Measurements from ENCODE around the gene GPRC5D.

Gene GPRC5D

DNA sequence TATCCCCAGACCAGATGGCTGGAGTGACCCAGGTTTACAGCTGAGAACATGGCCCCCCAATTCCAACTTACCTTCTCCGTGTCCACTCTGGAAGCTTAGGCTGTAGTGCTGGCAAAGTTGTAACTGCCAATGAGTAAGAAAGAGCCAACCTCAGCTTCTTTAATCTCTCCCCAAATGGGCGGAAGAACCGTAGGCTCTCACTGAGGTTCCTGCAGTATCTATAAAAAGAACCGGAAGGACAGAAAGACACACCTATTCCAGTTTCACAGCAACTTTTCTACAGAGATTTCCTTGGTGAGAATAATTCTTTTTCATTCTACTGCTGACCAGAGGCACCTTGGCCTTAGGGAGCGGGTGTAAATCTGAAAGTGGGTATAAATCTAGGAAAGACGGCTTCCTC is at the start of gene GPRC5D:
Gene GPRC5D (minus strand): TSS at position 135 of the 400 bp plus-strand sequence. CDS start 1,786 bp downstream, outside the sequence.
- DNase-seq (ENCODE audit: low read depth) = no peak

DNA sequence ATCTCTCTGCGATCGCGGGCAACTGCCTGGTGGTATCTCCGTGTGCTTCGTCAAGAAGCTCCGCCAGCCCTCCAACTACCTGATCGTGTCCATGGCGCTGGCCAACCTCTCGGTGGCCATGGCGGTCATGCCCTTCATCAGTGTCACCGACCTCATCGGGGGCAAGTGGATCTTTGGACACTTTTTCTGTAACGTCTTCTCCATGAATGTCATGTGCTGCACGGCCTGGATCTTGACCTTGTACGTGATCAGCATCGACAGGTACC is 49.7 kb upstream of the GPRC5D start:
- DNase-seq (ENCODE audit: low read depth) = no peak

DNA sequence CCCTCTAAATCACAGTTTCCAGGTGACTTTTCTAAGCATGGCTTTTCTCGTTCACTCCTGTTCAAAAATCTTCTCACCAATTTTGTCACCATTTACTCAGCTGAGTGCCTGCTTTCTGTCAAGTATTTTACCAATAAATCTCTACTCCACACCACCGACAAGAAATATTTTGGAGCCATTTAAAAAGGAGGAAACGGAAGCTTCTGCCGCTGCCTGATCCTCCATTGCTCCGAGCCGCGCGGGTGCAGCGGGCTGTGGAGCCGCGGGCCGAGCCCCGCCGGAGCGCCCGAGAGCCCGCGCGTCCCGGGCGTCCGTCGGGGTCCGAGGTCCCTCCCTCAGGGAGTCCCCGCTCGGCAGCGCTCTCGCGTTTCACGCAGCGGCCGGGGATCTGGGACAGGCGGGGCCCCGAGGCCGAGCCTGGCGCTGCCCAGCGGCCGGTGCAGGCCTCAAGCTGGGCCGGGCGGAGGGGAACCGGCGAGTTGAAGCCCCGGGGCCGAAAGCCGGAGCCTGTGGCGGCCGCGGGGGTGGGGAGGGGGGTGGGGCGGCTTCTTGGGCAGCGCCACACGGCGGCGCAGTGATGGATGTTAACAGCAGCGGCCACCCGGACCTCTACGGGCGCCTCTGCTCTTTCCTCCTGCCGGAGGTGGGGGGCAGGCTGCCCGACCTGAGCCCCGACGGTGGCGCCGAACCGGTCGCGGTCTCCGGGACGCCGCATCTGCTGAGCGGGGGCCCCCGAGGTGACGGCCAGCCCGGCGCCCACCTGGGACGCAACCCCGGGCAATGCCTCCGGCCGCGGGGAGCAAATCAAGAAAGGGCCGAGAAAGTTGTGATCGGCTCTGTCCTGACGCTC is 49.2 kb upstream of the GPRC5D start:
- peak; percentile 33 for DNase-seq (ENCODE audit: low read depth)

DNA sequence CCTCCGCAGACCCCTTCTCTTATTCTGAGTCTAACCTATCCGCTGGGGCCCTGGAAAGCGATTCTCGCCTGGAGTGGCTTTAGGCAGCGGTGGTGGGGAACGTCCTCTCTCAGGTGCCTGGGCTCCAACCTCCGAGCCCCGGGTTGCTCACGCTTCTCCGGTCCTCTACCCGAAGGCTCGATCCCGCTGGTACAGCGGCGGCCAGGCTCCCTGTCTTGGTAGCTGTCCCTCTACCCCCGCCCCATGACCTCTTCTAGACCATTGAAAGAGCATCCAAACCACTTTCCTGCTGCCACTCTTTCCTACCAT is 48.6 kb upstream of the GPRC5D start:
- no peak for DNase-seq (ENCODE audit: low read depth)

DNA sequence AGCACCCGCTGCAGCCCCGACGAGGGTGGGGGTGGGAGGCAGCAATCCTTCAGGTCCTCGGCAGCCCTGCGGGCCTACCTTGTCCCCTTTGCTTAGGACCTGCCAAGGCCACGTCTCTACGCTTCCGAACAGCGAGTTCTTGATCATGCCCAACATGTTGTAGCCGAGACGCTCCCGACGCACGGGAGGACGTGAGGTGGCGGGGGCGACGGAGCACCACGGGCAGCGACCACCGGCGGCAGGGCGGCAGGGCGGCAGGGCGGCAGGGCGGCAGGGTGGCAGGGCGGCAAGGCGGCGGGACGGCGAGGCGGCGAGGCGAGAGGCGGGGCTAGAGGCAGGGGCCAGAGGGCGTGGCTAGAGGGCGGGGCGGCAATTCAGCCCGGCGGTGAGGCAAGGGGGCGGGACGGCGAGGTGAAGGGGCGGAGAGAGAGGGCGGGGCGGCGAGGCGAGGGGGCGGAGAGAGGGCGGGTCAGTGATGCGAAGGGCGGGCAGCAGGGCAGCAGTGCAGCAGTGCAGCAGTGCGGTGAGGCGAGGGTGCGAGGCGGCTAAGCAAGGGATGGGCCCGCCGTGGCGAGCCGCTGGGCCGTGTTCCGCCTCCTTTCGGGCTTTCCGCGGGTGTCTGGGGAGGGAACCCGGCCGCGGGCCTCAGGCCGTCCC is 48.1 kb upstream of the GPRC5D start, which contains the start of gene HEBP1:
Gene HEBP1 (minus strand): TSS at position 307 of the 657 bp plus-strand sequence. CDS start 151 bp downstream, at position 156.
- peak; percentile 76 for DNase-seq (ENCODE audit: low read depth)

DNA sequence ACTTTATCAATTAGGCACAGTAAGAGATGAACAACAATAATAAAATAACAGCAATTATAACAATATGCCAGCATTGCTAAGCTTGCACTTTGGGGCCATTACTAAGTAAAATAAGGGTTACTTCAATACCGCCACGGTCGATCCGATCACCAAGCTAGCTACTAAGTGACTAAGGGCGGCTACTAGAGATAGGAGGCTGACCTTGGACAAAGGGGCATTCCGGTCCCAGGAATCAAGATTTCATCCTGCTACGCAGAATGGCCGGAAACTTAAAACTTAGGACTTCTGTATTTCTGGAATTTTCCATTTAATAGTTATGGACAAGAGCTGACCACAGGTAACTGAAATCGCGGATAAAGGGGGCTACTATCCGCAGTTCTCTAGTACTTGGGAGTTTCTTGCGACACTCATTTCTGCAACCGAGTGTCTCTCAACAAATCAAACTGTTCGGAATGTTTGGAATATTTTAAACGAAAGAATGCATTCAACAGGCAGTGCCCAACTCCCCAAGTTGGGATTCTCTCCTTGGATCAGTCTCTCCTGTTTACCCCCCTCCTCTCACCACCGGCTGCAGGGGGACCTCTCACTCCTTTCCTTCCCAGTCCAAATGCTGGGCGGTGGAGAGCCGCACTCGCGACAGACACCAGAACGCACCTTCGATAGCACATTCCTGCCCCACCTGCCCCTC is 47.4 kb upstream of the GPRC5D start:
- DNase-seq (ENCODE audit: low read depth) = no peak

DNA sequence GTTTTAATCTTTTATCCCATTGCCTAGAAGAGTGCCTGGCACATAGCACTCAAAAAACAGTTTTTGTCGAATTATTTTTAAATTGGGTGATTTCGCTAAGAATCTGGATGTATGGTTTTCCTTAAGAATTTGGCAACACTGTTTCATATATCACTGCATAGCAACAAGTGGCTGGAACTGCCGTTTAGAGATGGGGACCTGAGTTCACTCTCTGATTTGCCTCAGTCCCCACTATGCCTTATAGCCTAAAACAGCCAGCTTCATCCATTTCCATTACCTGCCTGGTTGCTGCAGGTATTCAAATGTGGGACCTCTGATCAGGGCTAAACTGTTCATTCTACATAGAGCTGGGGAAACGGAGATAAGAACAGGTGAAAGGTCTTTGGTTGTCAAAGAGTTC is 46.3 kb upstream of the GPRC5D start:
- no peak for DNase-seq (ENCODE audit: low read depth)

DNA sequence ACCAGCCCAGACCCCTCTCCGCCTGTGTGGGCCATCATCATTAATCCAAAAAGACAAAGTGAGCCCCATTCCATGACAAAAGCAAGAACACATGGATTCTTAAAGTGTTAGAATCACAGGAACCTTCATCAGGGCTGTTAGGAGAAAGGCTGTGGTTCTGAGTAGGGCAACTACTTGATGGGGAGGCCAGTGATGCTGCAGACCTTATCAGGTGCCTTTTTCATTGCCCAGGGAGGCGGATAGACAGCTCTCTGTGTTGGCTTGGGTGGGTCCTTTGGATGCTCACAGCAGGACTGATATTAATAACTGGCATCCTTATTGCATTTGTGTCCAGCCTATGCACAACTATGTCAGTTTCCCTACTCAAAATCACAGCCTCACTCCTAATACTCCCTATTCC is 45.8 kb upstream of the GPRC5D start:
- no peak for DNase-seq (ENCODE audit: low read depth)

DNA sequence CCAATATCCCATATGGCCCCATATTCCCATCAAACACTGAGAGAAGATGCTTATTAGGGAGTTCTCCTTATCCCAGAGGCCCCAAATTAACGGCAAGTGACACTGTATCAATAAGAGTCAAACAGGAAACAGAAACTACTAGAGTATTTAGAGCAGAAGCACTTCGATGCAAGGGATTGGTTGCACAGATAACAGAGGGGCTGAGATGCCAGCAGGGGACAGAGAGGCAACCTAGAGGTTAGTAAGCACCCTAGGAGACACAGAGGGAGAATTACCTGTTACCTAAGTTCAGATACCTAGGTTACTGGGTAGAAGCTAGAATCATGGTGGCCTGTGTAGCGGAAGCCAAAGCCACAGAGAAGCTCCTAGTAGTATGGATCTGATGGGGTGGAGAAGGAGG is 45.2 kb upstream of the GPRC5D start:
- DNase-seq (ENCODE audit: low read depth) = no peak

DNA sequence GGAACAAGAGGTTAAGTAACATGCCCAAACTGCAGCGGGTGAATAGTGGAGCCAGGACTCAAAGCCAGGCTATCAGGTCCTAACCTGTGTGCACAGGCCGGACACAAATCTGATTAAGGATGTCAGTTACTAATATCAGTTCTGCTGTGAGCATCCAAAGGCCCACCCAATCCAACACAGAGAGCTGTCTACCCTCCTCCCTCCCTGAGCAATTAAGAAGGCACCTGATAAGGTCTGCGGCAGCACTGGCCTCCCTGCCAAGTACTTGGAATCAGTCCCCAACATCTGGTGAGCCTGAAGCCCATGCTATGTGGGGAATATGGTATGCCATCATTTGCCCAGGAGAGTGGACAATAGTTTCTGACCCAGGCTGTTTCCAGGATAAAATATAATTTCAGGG is 44.2 kb upstream of the GPRC5D start:
- no peak for DNase-seq (ENCODE audit: low read depth)

DNA sequence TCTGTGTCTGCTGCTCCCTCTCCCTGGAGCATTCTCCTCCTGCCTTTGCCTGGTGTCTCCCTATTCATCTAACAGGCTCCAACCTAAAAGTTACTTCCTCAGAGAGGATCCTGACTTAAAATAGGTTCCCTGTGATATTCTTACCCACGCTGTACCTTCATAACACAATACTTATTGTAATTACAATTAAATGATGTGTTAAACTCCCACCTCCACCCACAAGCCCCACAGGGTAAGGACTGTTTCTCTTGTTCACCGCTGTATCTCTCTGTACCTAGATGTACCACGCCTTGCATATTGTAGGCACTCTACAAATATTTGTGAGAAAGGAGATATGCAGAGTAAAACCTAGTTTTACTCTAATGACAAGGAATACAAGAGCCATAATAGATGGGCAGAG is 43.1 kb upstream of the GPRC5D start:
- DNase-seq (ENCODE audit: low read depth) = no peak

DNA sequence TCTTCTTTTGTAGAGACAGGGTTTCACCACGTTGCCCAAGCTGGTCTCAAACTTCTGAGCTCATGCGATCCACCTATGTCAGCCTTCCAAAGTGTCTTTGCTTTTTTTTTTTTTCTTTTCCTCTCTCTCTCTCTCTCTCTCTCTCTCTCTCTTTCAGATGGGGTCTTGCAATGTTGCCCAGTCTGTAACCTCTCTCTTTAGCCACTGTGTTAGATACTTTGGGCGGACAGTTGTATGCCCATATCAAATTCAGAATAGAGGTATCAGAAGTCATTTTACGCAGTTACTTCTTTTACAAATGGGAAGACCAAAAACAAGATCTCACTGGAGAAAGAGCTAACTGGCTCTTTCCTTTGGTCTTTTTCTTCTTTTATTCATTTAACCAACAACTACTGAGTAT is 41.4 kb upstream of the GPRC5D start:
- no peak for DNase-seq (ENCODE audit: low read depth)

DNA sequence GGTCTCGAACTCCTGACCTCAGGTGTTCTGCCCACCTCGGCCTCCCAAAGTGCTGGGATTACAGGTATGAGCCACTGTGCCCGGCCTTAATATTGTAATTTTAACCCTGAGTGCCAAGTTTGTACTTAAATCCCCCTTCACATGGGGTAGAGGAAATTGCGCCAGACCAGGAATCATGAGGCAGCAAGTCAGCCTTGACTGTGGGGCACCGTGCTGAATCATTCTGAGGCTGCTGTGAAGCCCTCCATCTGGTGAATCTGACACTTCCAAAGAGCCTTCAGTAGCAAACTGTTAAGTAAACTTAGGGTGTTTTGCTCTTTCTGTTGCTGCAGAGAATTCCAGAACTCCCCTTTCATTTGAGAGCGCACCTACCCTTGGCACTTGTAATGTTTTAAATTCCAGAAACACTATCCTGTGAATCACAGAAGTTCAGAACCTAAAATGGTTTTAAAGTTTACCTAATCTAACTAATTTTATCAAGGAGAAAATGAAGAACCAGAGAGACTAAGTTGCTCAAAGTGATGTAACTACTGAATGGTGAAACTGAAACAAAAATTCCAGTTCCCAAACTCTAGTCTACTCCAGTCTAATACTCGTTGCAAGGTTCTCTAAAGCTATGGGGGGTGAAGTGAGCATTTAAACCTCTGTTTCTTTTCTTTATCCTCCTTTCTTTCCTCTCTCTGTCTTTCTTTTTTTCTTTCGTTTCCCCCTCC is 40.6 kb upstream of the GPRC5D start:
- DNase-seq (ENCODE audit: low read depth) = peak; percentile 91

DNA sequence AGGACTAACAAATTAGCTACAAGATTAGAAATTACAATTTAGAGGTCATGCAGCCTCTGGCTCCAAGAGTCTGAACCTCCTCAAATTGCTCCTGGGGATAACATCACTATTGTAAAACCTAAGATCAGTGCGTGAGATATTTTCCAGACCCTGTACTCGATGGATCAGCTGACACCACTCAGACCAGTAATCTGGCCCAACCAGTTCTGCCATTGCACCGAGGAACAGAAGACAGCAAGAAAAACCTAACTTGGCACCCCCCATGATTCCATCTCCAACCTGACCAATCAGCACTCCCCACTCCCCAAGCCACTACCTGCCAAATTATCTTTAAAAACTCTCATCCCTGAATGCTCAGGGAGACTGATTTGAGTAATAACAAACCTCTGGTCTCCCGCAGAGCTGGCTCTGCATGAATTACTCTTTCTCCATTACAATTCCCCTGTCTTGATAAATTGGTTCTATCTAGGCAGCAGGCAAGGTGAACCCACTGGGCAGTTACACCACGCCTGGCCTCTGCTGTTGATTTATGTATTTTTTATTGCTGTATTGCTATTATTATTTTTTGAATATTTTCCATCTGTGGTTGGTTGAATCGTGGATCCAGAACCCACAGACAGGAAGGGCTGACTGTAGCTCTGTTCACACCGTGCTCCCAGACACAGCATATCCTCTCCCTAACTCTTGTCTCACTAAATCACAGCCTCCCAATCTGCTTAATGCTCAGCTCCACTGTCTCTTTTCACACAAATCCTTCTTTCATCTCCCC is 38.9 kb upstream of the GPRC5D start:
- no peak for DNase-seq (ENCODE audit: low read depth)

DNA sequence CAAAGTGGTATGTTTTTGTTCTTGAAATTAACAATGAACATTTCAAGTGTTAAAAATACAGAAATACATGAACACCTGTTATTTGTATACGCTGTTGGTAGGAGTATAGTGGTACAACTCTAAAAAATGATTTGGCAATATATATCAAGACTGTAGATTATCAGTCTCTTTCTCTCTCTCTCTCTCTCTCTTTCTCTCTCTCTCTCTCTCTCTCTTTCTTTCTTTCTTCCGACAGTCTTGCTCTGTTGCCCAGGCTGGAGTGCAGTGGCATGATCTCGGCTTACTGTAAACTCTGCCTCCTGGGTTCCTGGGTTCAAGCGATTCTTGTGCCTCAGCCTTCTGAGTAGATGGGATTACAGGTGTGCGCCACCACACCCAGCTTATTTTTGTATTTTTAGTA is 35.5 kb upstream of the GPRC5D start:
- DNase-seq (ENCODE audit: low read depth) = no peak

DNA sequence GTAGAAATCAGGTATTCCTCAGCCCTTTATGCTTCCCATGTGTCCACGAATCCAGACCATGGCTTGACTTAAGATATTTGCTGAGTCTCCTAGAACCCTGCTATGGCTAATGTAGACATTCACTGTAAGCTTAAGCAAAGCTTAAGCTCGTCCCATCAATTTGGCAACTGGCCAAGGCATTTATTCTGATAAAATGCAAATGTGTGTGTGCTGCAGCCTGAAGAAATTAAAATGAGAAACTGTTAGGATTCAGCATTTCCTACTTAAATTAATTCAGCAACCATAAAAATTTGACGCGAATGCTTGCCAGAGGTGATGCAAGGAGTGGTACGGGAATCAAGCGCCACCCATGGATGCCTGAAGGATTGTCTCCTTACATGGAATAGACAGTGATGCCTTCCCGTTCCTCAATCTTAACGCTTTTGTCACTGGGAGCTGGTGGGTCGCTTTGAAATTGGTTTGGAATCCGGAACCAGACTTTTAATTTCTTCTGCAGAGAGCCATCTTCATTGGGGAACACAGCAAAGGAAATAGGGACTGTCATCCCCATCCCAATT is 34.9 kb upstream of the GPRC5D start:
- no peak for DNase-seq (ENCODE audit: low read depth)

DNA sequence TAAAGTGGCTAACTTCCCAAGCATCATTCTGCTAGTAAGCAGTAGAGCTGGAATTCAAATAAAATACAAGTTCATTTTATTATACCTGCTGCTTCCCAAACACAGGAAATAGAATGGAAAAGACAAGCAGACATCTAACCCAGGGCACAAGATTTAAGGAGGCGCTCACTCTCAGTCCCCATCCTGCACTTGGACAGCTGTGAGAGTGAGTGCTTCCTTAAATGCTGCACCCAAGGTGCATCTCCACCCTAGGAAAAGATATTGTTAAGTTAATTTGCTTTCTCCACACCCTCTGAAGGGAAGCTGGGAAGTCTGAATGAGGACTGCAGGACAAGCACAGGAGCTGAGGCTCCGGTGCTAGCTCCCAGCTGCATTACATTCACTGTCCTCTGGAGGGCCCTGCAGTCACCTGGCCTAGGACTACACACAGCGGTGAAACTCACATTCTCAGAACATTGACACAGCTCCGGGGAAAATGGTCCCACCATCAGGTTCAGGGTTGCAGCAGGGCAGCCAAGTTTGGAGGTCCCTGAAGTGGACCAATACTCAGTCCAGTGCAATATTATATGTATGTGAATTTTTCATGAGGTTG is 33.9 kb upstream of the GPRC5D start:
- no peak for DNase-seq (ENCODE audit: low read depth)

DNA sequence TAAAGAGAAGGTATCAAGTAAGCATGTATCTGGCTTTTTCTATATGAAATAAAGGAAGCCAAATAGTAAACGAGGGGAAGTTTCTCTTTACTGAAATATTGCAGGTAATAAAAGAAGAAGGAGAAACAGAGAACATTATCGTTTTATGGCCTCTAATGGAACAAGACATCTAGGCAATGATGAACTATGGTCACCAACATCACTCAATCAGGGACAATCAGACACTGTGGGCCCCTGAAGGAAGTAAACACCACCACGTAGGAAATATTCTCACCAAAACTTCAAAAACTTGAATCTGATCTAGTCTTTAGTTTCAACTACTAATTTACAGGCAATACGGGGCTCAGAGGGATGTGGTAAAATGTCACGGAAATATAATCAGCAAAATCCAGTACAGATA is 32.2 kb upstream of the GPRC5D start:
- no peak for DNase-seq (ENCODE audit: low read depth)

DNA sequence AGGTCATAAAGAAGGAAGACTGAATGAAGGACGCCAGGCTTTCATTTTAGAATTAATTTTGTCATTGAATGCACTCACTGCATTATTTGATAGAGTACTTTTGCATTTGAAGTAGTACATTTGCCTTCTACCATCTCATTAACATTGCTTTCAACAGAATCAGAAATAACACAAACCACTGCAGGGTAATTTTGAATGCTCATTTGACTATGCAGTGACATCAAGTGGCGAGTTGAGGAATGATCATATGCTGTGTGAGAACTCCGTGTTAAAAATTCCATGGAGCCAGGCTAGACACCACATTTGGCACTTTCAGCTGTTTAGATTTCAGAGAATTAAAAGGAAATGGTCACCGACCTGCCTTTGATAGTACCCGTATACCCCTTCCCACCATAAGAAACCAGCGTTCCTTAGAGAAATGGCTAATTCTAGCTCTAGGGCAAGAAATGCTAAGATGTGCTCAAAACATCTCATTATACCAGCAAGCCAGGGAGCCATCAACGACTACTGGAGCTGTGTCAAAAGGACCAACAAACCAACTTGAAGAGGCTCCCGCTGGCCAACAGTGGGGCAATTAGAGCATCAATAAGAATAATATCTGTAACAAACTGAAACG is 31.6 kb upstream of the GPRC5D start:
- peak; percentile 67 for DNase-seq (ENCODE audit: low read depth)

DNA sequence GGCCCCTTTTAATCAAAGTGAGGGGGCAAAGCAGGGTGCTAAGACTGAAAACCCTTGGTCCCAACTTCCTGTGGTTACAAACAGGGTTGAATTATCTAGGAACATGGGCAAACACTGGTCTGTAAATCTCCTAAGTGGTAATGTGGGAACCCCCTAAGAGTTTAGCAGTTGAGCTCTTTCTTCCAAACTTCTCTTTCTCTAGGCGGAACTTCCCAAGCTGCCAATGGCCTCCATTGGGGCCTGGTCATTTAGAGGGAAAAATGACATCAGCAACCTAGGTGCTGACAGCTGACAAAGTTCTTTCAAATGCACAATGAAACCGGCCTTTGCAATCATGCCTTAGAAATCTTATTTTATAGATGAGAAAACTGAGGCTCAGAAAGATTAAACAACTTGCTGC is 30.4 kb upstream of the GPRC5D start:
- DNase-seq (ENCODE audit: low read depth) = no peak

DNA sequence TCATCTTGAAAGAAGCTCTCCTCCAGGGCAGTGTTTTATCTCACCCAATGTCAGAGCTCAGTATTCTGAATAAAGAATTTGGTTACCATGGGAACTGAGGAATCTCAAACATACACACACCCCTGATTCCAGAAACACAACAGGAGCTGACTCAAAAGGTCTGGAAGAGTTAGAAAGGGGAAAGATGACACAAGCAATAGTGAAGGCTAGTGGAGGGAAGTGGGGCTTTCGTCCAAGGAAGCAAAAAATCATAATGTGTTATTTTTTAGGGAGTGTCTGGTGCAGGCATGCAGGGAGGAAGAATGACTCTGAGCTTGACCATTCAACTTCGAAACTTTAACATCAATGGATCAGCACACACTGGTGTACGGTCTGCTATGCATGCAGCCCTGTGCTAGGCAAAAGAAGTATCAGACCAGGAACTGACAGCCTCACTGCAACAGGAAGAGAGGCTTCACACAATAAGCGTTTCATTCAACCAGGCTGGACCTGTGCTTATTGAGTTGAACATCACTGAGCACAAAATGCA is 27.8 kb upstream of the GPRC5D start:
- peak; percentile 99 for DNase-seq (ENCODE audit: low read depth)

Measured in stromal cell of bone marrow (primary cell).